Heart left ventricle (tissue), 16 donors: ENCODE results near the gene TRIM14. TPM values are rescaled to one million over a fixed set of nuclear protein-coding genes. Genes with fewer than 3 reads are reported as not detected.
"Not testable (repeated sequence)": the region's sequence is repeated elsewhere in the genome, so short reads cannot be mapped to it uniquely, and the experiment has no call there.

ENCODE experiments used
- ATAC-seq, 4 donors: fragments of 200-7000 bp; cut with Tn5 transposase; one replicate each; pipeline ENCODE4 v1.9.1; 2020 to 2022; ENCODE audit warnings: moderate library complexity in 4 of 4, mild to moderate bottlenecking in 3 of 4, moderate number of reproducible peaks in 1 of 4
- DNase-seq, 5 donors: peaks; one replicate each; pipeline ENCODE4 v3.0.0-alpha.2; 2020
- H3K27ac ChIP-seq, 12 donors: fragments of 200-600 bp; sonication (generic) in 4 of 12; one replicate each; pipeline versions ENCODE4 v1.5.0 to v1.8.0; 2016 to 2022; ENCODE audit warnings: mild to moderate bottlenecking in 2 of 12
- H3K27me3 ChIP-seq, 9 donors: fragments of 200-600 bp; sonication (generic) in 2 of 9; one replicate each; pipeline versions ENCODE4 v1.5.1 to v1.8.0; 2016 to 2022; ENCODE audit warnings: mild to moderate bottlenecking in 3 of 9
- H3K36me3 ChIP-seq, 9 donors: fragments of 200-600 bp; sonication (generic) in 2 of 9; one replicate each; pipeline versions ENCODE4 v1.5.0 to v1.8.0; 2018 to 2022; ENCODE audit warnings: mild to moderate bottlenecking in 2 of 9
- H3K4me1 ChIP-seq, 12 donors: fragments of 200-600 bp; sonication (generic) in 4 of 12; one replicate each; pipeline versions ENCODE4 v1.5.0 to v1.8.0; 2016 to 2022; ENCODE audit warnings: mild to moderate bottlenecking in 3 of 12
- H3K4me3 ChIP-seq, 12 donors: fragments of 200-600 bp; sonication (generic) in 4 of 12; one replicate each; pipeline versions ENCODE4 v1.5.0 to v1.8.0; 2017 to 2022; ENCODE audit warnings: mild to moderate bottlenecking in 9 of 12, moderate library complexity in 4 of 12
- H3K9me3 ChIP-seq, 12 donors: fragments of 200-600 bp; sonication (generic) in 4 of 12; one replicate each; pipeline versions ENCODE4 v1.5.0 to v1.8.0; 2016 to 2022; ENCODE audit warnings: mild to moderate bottlenecking in 1 of 12
- CTCF ChIP-seq, 12 donors: fragments of 200-600 bp; sonication (generic) in 4 of 12; IDR thresholded peaks; one replicate each; pipeline versions ENCODE4 v1.5.0 to v1.8.0; 2018 to 2022; ENCODE audit warnings: antibody characterized with exemption in 12 of 12, mild to moderate bottlenecking in 5 of 12
- POLR2A ChIP-seq, 2 donors: fragments of 450-650 bp; IDR thresholded peaks; one replicate each; pipeline ENCODE4 v1.6.1; 2017; ENCODE audit warnings: antibody characterized with exemption in 2 of 2, mild to moderate bottlenecking in 2 of 2, moderate library complexity in 2 of 2
- WGBS, 4 donors: extraction: QIAGEN DNeasy Blood & Tissue Kit in 2 of 4; methylation state at CpG; one replicate each; pipeline versions ENCODE4 v1.1.5 to v1.1.7; 2013 to 2018; 5-methylcytosine and 5-hydroxymethylcytosine counted together
- intact Hi-C, 10 donors: fragments of 100-400 bp; cut with DNase I; formaldehyde crosslinking; loops; one replicate each; pipeline versions ENCODE4 v1.11.1 to v1.14.2; 2022
- polyA plus RNA-seq, 2 donors: library from polyadenylated mRNA; stranded (reverse); fragments of 200-250 nt; gene quantifications; one replicate each; pipeline ENCODE4 v1.2.3, GENCODE V29; 2013
- total RNA-seq, 9 donors: library from RNA; depleted of rRNA in 2 of 9; stranded (reverse); fragments of >200 nt in 2 of 9; fragmentation: NEBNext Ultra II Directional in 3 of 9; extraction: Animal tissue kit (Norgen Biotek cat#: 25700) in 3 of 9; gene quantifications; one replicate each; pipeline versions ENCODE4 v1.1.0 to v1.2.4, GENCODE V29; 2016 to 2023
- donor health status: ischemic (EF 13 %, LVEDD 7.1; RV severe dilation, severe dysfunction).
- donor health status: healthy with polysubstance abuse.
- donor health status: DM: no; HTN: yes; CAD: no.
- donor health status: DM: no; HTN: no; CAD: no.
- donor health status: ischemic (EF 25% LVEDD 6.9; RV normal size, moderate dysfunction).
- donor health status: ischemic (EF 25% LVEDD 5.7; RV mildly dilated, moderate dysfunction).
- donor health status: healthy.
- donor health status: DM: yes; HTN: yes; CAD: no.
- donor health status: ischemic (EF 35%, LVEDD 5.7; RV mildly dilated, moderate dysfunction).
- donor health status: nonischemic (EF 11% LVEDD 7.7; RV severe dilation, severe dysfunction).
- donor health status: DM: yes; HTN: yes; CAD: no.
- donor health status: PGD.
- donor health status: ischemic (EF 29% LVEDD 5.4; RV normal size, mild dysfunction).
- donor health status: nonischemic (EF 23%, LVEDD 6.1; RV moderate dilation, normal function).

Gene TRIM14
- total and polyA plus RNA-seq, 11 donors: 0.89 to 20.8 (median 1.9) TPM

- Histone ChIP-seq H3K27me3 (no peaks in the 10 kb centered on the region), H3K27ac (no peak overlapping the region), H3K4me1 (peaks cover 0 to 20% (median 0%) of the 10 kb centered on the region in 12 donors), H3K36me3 (peaks cover 0 to 11% (median 0%) of the 10 kb centered on the region in 9 donors), H3K4me3 (no peak overlapping the region), H3K9me3 (no peaks in the 10 kb centered on the region)
- ATAC-seq (no peak), DNase-seq (no peak)
- WGBS, 4 donors: 80 to 91% (median 88%) methylated on average over 8 to 9 of the region's 9 CpGs
- intact Hi-C loops: no loop called here
- TF ChIP-seq CTCF (IDR thresholded peaks at IDR 0.05): no peak
- TF ChIP-seq POLR2A (IDR thresholded peaks at IDR 0.05): no peak
Measured at GRCh38 chr9:98132158-98132557, 13.1 kb upstream of the TRIM14 start.

DNA sequence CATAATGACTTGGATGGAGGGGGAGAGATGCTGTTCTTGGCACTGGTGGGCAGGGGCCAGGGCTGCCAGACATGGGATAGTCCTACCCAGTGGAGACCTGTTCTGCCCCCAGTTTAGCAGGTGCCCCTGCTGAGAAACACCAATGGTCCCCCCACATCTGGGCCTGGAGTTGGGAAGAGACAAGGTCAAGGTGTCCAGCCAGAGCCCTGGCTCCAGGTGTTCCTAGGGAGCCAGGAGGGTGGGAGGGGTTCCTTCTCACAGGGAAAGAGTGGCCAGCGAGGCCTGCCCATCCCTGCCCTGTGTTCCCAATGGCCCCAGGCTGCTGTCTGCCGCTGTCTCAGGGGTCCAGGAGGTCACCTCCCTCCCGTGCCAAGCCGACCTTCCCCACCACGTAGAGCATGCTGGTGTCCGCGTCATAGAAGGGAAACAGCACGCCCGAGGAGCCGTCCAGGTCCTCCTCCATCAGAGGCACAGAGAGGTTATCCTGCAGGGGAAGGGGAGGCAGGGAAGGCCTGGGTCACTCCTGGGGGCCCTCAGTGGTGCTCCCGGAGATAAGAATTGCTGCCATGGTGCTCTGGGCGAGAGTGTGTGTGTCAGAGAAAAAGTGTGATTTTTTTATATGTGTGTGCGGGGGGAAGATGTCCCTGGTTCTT is 11.7 kb upstream of the TRIM14 start:
- no peak for ATAC-seq
- intact Hi-C loops: no loop called here
- Histone ChIP-seq H3K4me3 (no peak overlapping the region), H3K36me3 (peaks cover 0 to 11% (median 0%) of the 10 kb centered on the region in 9 donors), H3K27me3 (no peaks in the 10 kb centered on the region), H3K4me1 (peaks cover 0 to 20% (median 0%) of the 10 kb centered on the region in 12 donors), H3K27ac (no peak overlapping the region), H3K9me3 (no peaks in the 10 kb centered on the region)
- no peak for DNase-seq
- WGBS, 4 donors: 81 to 83% (median 82%) methylated on average over 11 to 13 of the region's 13 CpGs
- TF ChIP-seq POLR2A (IDR thresholded peaks at IDR 0.05) (no peak), CTCF (IDR thresholded peaks at IDR 0.05) (no peak)

GRCh38 chr9:98130060-98130459 is 11.0 kb upstream of the TRIM14 start:
- Histone ChIP-seq H3K36me3 (peaks cover 0 to 13% (median 0%) of the 10 kb centered on the region in 9 donors), H3K4me1 (peaks cover 0 to 20% (median 0%) of the 10 kb centered on the region in 12 donors)
- DNase-seq, H3K9me3 ChIP-seq, H3K27me3 ChIP-seq, H3K27ac ChIP-seq, intact Hi-C loops, H3K4me3 ChIP-seq, ATAC-seq: not testable (repeated sequence)
- WGBS, 4 donors: 93 to 98% (median 98%) methylated on average over 4 of the region's 4 CpGs

DNA sequence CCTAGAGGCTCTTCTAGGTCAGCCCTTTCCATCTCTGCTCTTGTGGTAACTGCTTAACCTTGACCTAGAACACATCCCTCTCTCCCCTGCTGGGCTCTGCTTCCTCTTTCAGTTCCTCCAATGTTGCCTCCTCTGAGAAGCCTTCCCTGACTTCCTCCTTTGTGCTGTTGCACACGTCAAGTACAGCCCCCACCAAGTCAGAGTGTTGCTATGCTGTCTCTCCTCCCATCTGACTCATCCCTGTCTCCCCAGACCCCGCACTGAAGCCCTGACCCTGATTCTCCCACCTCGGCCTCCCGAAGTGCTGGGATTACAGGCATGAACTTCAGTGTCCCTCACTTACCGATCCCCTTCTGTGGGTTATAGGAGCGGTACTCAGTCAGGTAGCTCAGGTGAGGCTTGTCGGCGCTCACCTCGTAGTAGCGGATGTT is 10.4 kb upstream of the TRIM14 start:
- DNase-seq: peak in 1 of 5 donors; percentile 31
- Histone ChIP-seq H3K27ac (peak overlapping the region in 1 of 12 donors; percentile 75), H3K36me3 (peaks cover 0 to 16% (median 0%) of the 10 kb centered on the region in 9 donors), H3K4me1 (peaks cover 0 to 20% (median 0%) of the 10 kb centered on the region in 12 donors), H3K27me3 (no peaks in the 10 kb centered on the region), H3K9me3 (no peaks in the 10 kb centered on the region), H3K4me3 (no peak overlapping the region)
- intact Hi-C loops: no loop called here
- ATAC-seq: peak in 3 of 4 donors; percentile 50 to 78 (median 71)
- no peak for TF ChIP-seq POLR2A (IDR thresholded peaks at IDR 0.05)
- no peak for TF ChIP-seq CTCF (IDR thresholded peaks at IDR 0.05)
- WGBS, 4 donors: 89 to 91% (median 90%) methylated on average over 10 of the region's 10 CpGs
